ENCODE measurements around the gene P2RX7. TPM values are rescaled to one million over a fixed set of nuclear protein-coding genes. Genes with fewer than 3 reads are reported as not detected.

P2RX7 gene
- polyA plus RNA-seq, 10 donors: 0.97 to 2.3 (median 1.6) TPM

GRCh38 chr12:121108492-121108891 lies 24.2 kb upstream of the P2RX7 start:
- DNase-seq: no peak

- peak; percentile 51 to 75 (median 73) for DNase-seq
Observed at GRCh38 chr12:121110211-121110940, 22.3 kb upstream of the P2RX7 start.

- DNase-seq: no peak
Observed at GRCh38 chr12:121111684-121112083, 21.0 kb upstream of the P2RX7 start.

GRCh38 chr12:121112496-121112895 lies 20.2 kb upstream of the P2RX7 start:
- no peak for DNase-seq

- no peak for DNase-seq
Observed at GRCh38 chr12:121113057-121113456, 19.6 kb upstream of the P2RX7 start.

GRCh38 chr12:121114019-121114639 lies 18.5 kb upstream of the P2RX7 start:
- no peak for DNase-seq

GRCh38 chr12:121114806-121115205 lies 17.9 kb upstream of the P2RX7 start:
- no peak for DNase-seq

DNA sequence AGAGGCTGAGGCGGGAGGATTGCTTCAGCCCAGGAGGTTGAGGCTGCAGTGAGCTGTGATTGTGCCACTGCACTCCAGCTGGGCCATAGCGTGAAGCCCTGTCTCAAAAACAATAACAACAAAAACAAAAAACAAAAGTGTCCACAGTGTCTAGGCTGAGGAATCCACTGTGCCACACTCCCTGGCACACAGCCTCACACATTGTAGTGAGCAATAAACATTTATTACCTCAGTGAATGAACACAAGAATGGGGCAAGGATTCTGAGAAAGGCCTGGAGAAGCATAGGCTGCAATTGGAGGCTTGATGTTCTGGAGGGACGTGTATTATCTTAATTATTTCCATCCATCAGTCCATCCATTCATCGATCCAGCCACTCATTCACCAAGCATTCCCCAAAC lies 17.1 kb upstream of the P2RX7 start:
- DNase-seq: no peak

- DNase-seq: no peak
Observed at GRCh38 chr12:121116318-121117225, 16.1 kb upstream of the P2RX7 start.

DNA sequence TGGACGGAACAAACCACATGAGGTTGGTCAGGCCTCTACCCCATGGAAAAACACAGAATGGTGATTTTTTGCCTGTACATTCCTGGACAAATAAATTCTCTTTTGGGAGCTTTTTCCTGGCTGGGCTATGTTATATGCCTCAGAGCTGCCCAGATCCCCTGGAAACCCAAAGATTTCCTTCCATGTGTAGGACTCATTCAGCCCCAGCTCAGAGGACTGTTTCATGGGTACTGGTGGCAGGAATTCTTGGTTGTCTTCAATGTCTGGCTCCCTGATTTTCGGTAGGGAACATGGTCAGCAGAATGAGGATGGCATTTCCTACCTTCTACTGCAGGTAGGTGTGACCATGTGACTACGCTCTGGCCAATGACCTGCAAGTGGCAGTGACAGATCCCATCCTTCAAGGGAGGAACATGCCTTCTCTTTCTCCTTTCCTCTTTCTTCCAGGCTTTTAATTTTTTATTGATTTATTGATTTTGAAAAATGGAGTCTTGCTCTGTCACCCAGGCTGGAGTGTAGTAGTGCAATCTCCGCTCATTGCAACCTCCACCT lies 15.4 kb upstream of the P2RX7 start:
- no peak for DNase-seq

DNA sequence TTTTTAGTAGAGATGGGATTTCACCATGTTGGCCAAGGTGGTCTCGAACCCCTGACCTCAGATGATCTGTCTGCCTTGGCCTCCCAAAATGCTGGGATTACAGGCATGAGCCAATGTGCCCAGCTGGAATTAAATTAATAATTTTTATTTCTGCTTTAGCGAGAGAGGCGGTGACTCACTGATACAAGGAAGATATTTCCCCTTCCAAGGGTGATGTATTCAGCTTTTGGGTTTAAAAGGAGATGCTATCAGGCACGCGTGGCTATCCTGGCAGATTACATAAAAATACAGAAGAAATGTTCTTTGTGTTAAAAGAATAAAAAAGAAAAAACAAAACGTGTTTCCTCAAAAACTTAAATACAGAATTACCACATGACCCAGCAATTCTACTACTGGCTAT lies 12.4 kb upstream of the P2RX7 start:
- DNase-seq: no peak

- no peak for DNase-seq
Observed at GRCh38 chr12:121120989-121121755, 11.5 kb upstream of the P2RX7 start.

- no peak for DNase-seq
Observed at GRCh38 chr12:121121805-121122204, 10.9 kb upstream of the P2RX7 start.

GRCh38 chr12:121123488-121123887 lies 9.2 kb upstream of the P2RX7 start:
- no peak for DNase-seq

GRCh38 chr12:121124402-121125109 lies 8.1 kb upstream of the P2RX7 start:
- peak in 1 of 3 donors; percentile 61 for DNase-seq

GRCh38 chr12:121127501-121127900 lies 5.2 kb upstream of the P2RX7 start:
- DNase-seq: no peak

- DNase-seq: peak; percentile 24 to 67 (median 38)
Observed at GRCh38 chr12:121128908-121129810, 3.5 kb upstream of the P2RX7 start.

GRCh38 chr12:121129811-121130147 lies 2.9 kb upstream of the P2RX7 start:
- no peak for DNase-seq

GRCh38 chr12:121130866-121131373 lies 1.8 kb upstream of the P2RX7 start:
- no peak for DNase-seq

DNA sequence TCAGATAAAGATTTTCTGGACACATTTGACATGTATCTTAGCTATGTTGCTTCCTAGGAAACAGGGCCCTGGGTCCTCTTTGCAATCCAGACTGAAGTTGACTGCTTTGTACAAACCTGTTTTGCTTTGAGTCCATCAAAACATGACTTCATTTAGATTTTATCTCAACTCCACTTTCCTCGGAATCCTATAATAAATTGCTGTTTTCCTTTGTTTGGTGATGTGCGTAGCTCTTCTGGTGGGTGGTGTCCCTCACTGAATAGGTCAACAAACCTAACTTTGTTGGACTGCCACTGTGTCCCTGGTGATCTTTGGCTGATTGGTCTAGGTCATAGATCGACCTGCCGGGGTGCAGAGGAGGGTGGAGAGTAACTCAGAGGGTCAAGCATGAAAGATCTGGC lies 735 bp upstream of the P2RX7 start:
- DNase-seq: no peak

Measured in muscle of back (tissue), 11 donors.